HepG2 (cell line): ENCODE results near the gene TNS4. TPM values are rescaled to one million over a fixed set of nuclear protein-coding genes. Genes with fewer than 3 reads are reported as not detected.

ENCODE experiments used
- EHMT2 ChIP-seq: fragments of 200-600 bp; sonication (generic); IDR thresholded peaks from 2 replicates; pipeline ENCODE4 v1.7.0; 2017; ENCODE audit warnings: antibody characterized with exemption, low read depth, low read length, borderline replicate concordance
- EP300 ChIP-seq, 3 experiments: sonication (generic) in 1 of 3; formaldehyde crosslinking in 1 of 3; IDR thresholded peaks; 2 replicates each; pipeline versions ENCODE4 v1.5.1 to v1.6.1; 2011 to 2020; ENCODE audit warnings: low read depth in 2 of 3, low read length in 2 of 3, borderline replicate concordance in 1 of 3, improper control_type of control experiment in 1 of 3, mild to moderate bottlenecking in 1 of 3, missing genetic modification reagents in 1 of 3, moderate library complexity in 1 of 3
- GATAD1 ChIP-seq: IDR thresholded peaks from 2 replicates; pipeline ENCODE4 v1.6.1; 2016; ENCODE audit warnings: missing genetic modification reagents, missing compliant biosample characterization
- MBNL3 ChIP-seq: fragments of 250-450 bp; sonication (Bioruptor Pico); conservative IDR thresholded peaks from 2 replicates; pipeline ENCODE4 v1.8.0; 2022; ENCODE audit warnings: mild to moderate bottlenecking, inconsistent platforms
- MIXL1 ChIP-seq: IDR thresholded peaks from 2 replicates; pipeline ENCODE4 v1.6.1; 2016
- NRL ChIP-seq: sonication (generic); formaldehyde crosslinking; IDR thresholded peaks from 2 replicates; pipeline ENCODE4 v1.5.0; 2020; ENCODE audit warnings: missing genetic modification reagents, mild to moderate bottlenecking, moderate library complexity, borderline replicate concordance
- RFX5 ChIP-seq: IDR thresholded peaks from 2 replicates; pipeline ENCODE4 v1.6.1; 2011; ENCODE audit warnings: low read depth, low read length, improper control_type of control experiment
- RFXAP ChIP-seq: sonication (generic); formaldehyde crosslinking; IDR thresholded peaks from 2 replicates; pipeline ENCODE4 v1.4.0; 2020; ENCODE audit warnings: missing genetic modification reagents, borderline replicate concordance
- RXRA ChIP-seq: sonication (generic); formaldehyde crosslinking; IDR thresholded peaks from 2 replicates; pipeline ENCODE4 v1.5.1; 2020; ENCODE audit warnings: missing genetic modification reagents
- SIN3A ChIP-seq: IDR thresholded peaks from 2 replicates; pipeline ENCODE4 v1.6.1; 2011; ENCODE audit warnings: low read depth, mild to moderate bottlenecking, control low read depth, low read length, borderline replicate concordance
- SPEN ChIP-seq: sonication (generic); formaldehyde crosslinking; IDR thresholded peaks from 2 replicates; pipeline ENCODE4 v1.5.1; 2020; ENCODE audit warnings: low read depth, mild to moderate bottlenecking, missing genetic modification reagents
- SUZ12 ChIP-seq: fragments of 150-350 bp; IDR thresholded peaks from 2 replicates; pipeline ENCODE4 v1.6.1; 2014; ENCODE audit warnings: low read depth, low read length
- ZMAT3 ChIP-seq: sonication (generic); formaldehyde crosslinking; conservative IDR thresholded peaks from 2 replicates; pipeline ENCODE4 v1.7.0; 2021; ENCODE audit warnings: missing genetic modification reagents
- ZNF20 ChIP-seq: sonication (generic); formaldehyde crosslinking; IDR thresholded peaks from 2 replicates; pipeline ENCODE4 v1.4.0; 2020; ENCODE audit warnings: mild to moderate bottlenecking, moderate library complexity, missing genetic modification reagents
- ZNF607 ChIP-seq: sonication (generic); formaldehyde crosslinking; IDR thresholded peaks from 2 replicates; pipeline ENCODE4 v1.5.1; 2020; ENCODE audit warnings: missing genetic modification reagents, mild to moderate bottlenecking, borderline replicate concordance
- polyA plus RNA-seq, 8 experiments: library from polyadenylated mRNA; depleted of rRNA in 3 of 8; stranded (reverse) in 7 of 8; unstranded in 1 of 8; fragments of >200 nt; fragmentation: Illumina TruSeq in 4 of 8; extraction: Trizol in 4 of 8; gene quantifications; 2 replicates each; pipeline versions ENCODE4 v1.2.1 to v1.2.3, GENCODE V29; 2011 to 2016; ENCODE audit warnings: low read depth in 4 of 8, missing spikeins in 1 of 8, mixed read lengths in 1 of 8; ENCODE audit not compliant: insufficient read depth in 1 of 8
- total RNA-seq, 5 experiments: library from RNA; depleted of rRNA; stranded (reverse); fragments of >200 nt; fragmentation: Illumina TruSeq; extraction: Trizol; gene quantifications; 2 replicates each; pipeline ENCODE4 v1.2.3, GENCODE V29; 2016; ENCODE audit warnings: low read depth in 1 of 5
- TF ChIP-seq, protein P1 (sequence below): sonication (generic); formaldehyde crosslinking; IDR thresholded peaks from 2 replicates; pipeline ENCODE4 v1.4.0; 2020; ENCODE audit warnings: missing genetic modification reagents, low read depth, mild to moderate bottlenecking, borderline replicate concordance
- TF ChIP-seq, protein P2 (sequence below): IDR thresholded peaks from 2 replicates; pipeline ENCODE4 v1.6.1; 2016; ENCODE audit warnings: control low read depth
- TF ChIP-seq, protein P3 (sequence below): sonication (generic); formaldehyde crosslinking; IDR thresholded peaks from 2 replicates; pipeline ENCODE4 v1.4.0; 2020; ENCODE audit warnings: mild to moderate bottlenecking, missing genetic modification reagents

The TNS4 gene
- total and polyA plus RNA-seq, 2 of the 13 experiments (the other 11 are each of a cell fraction or from before 2014, with no cell fraction given), result 0.58 to 2.1 TPM

DNA sequence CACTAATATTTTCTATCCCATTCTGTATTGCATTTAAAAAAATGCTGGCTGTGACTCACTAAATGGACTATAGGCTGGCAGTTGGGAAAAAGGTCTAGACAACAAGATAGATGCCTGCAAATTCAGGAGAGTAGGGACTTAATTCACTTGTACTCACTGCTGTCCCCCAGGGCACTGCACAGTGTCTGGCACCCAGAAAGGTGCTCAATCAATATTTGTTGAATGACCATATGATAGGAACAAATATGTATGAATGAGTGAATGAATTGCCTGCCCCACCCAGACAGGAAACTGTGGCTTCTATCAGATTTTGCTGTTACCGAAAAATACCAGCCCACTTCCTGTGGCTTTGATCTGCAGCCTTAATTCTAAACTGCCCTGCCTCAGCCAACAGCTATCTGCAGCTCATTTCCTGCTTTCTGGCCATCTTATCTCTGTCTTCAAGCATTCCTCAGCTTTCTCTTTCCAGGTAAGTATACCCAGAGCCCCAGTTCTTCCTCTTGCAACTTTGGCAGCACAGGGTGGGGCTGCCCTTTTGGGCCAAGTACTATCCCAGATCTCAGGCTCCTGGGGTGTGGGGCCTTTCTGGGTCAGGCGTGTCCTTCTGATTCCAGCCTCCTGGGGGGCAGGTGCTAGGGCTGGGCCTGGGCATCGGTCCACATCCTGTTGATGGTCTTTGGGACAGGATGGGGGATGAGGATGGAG, 15.3 kb upstream of the TNS4 start (continued):
- TF ChIP-seq, protein P1, sequence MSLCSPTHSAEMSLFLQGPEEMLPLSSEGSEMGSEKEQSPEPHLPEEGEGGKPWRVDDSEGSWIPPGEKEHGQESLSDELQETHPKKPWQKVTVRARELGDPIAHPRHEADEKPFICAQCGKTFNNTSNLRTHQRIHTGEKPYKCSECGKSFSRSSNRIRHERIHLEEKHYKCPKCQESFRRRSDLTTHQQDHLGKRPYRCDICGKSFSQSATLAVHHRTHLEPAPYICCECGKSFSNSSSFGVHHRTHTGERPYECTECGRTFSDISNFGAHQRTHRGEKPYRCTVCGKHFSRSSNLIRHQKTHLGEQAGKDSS (CRISPR knock-in tag), result 0 out of 2 replicates have a peak, but pooled peaks have one; percentile 34
- TF ChIP-seq GATAD1 (CRISPR knock-in tag) (no peak), SIN3A (no peak), RFXAP (no peak), ZNF607 (CRISPR knock-in tag) (no peak), MBNL3 (CRISPR knock-in tag) (no peak), MIXL1 (no peak), EHMT2 (no peak), ZNF20 (CRISPR knock-in tag) (no peak), NRL (CRISPR knock-in tag) (no peak), ZMAT3 (CRISPR knock-in tag) (no peak), EP300 (IDR thresholded peaks at IDR 0.05; ENCODE audit: low read depth in 2 of 2, low read length in 2 of 2) (peak in 1 of 2 experiments; percentile 60; a peak in 2 of 4 replicates), EP300 (CRISPR knock-in tag; IDR thresholded peaks at IDR 0.05; ENCODE audit: borderline replicate concordance) (peak; percentile 92), SUZ12 (no peak), SPEN (CRISPR knock-in tag) (no peak), RFX5 (no peak), RXRA (CRISPR knock-in tag) (peak; percentile 17; the same call in 1 of the 2 replicates)
- TF ChIP-seq, protein P2, sequence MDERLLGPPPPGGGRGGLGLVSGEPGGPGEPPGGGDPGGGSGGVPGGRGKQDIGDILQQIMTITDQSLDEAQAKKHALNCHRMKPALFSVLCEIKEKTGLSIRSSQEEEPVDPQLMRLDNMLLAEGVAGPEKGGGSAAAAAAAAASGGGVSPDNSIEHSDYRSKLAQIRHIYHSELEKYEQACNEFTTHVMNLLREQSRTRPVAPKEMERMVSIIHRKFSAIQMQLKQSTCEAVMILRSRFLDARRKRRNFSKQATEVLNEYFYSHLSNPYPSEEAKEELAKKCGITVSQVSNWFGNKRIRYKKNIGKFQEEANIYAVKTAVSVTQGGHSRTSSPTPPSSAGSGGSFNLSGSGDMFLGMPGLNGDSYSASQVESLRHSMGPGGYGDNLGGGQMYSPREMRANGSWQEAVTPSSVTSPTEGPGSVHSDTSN (CRISPR knock-in tag), result no peak
- TF ChIP-seq, protein P3, sequence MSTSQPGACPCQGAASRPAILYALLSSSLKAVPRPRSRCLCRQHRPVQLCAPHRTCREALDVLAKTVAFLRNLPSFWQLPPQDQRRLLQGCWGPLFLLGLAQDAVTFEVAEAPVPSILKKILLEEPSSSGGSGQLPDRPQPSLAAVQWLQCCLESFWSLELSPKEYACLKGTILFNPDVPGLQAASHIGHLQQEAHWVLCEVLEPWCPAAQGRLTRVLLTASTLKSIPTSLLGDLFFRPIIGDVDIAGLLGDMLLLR (CRISPR knock-in tag), result no peak
